SK-N-SH (cell line): ENCODE results near the gene TMEM178A. TPM values are rescaled to one million over a fixed set of nuclear protein-coding genes. Genes with fewer than 3 reads are reported as not detected.

Experiments
- CTCF ChIA-PET: fragments of 300-600, 350-600 bp; formaldehyde crosslinking; extraction: SDS; loops from one replicate; lab custom pipeline; 2021; lab: Yijun Ruan, JAX
- POLR2A ChIA-PET: fragments of 350-600 bp; sonication (Branson Sonifier 250); formaldehyde crosslinking; extraction: SDS; loops from one replicate; lab custom pipeline; 2020; ENCODE audit warnings: antibody characterized with exemption, inconsistent platforms; lab: Yijun Ruan, JAX
- DNase-seq: peaks from one replicate; pipeline ENCODE4 v3.0.0; 2012
- H2AFZ ChIP-seq: fragments of 200-600 bp; sonication (generic); 2 replicates; pipeline ENCODE4 v1.8.1; 2016; ENCODE audit warnings: antibody characterized with exemption, mild to moderate bottlenecking, low read depth
- H3F3A ChIP-seq: fragments of 200-600 bp; sonication (generic); replicated peaks from 2 replicates; pipeline ENCODE3; 2016; ENCODE audit warnings: antibody characterized with exemption, mild to moderate bottlenecking; ENCODE audit not compliant: insufficient read depth
- H3K27ac ChIP-seq, 2 experiments: fragments of 200-500 bp in 1 of 2; fragments of 200-600 bp in 1 of 2; sonication (Bioruptor generic) in 1 of 2; sonication (generic), shearing (Covaris generic) in 1 of 2; 2 replicates each; pipeline versions ENCODE4 v1.5.1 to v1.6.1; 2014 to 2016; ENCODE audit warnings: low read depth in 2 of 2, inconsistent platforms in 1 of 2, low read length in 1 of 2, mild to moderate bottlenecking in 1 of 2, mixed read lengths in 1 of 2
- H3K27me3 ChIP-seq: fragments of 200-600 bp; sonication (generic), shearing (Covaris generic); 2 replicates; pipeline ENCODE4 v1.6.1; 2016; ENCODE audit warnings: mixed run types; ENCODE audit not compliant: insufficient read depth
- H3K36me3 ChIP-seq, 2 experiments: fragments of 200-500 bp in 1 of 2; fragments of 200-600 bp in 1 of 2; sonication (Bioruptor generic) in 1 of 2; sonication (generic) in 1 of 2; replicated peaks in 1 of 2; 2 replicates each; pipeline versions ENCODE3 to v1.5.1; 2014 to 2016; ENCODE audit warnings: low read length in 1 of 2, mild to moderate bottlenecking in 1 of 2; ENCODE audit not compliant: insufficient read depth in 2 of 2, control insufficient read depth in 1 of 2
- H3K4me1 ChIP-seq, 2 experiments: fragments of 200-500 bp in 1 of 2; fragments of 200-600 bp in 1 of 2; sonication (Bioruptor generic) in 1 of 2; sonication (generic), shearing (Covaris generic) in 1 of 2; 2 replicates each; pipeline versions ENCODE4 v1.5.1 to v1.6.1; 2014 to 2016; ENCODE audit warnings: low read depth in 1 of 2, low read length in 1 of 2, mixed run types in 1 of 2; ENCODE audit not compliant: insufficient read depth in 2 of 2, control insufficient read depth in 1 of 2
- H3K4me2 ChIP-seq: fragments of 200-600 bp; sonication (generic), shearing (Covaris generic); 2 replicates; pipeline ENCODE4 v1.6.1; 2017; ENCODE audit warnings: mixed run types
- H3K4me3 ChIP-seq, 2 experiments: fragments of 200-500 bp in 1 of 2; fragments of 200-600 bp in 1 of 2; sonication (Bioruptor generic) in 1 of 2; sonication (generic), shearing (Covaris generic) in 1 of 2; 2 replicates each; pipeline versions ENCODE4 v1.5.1 to v1.8.1; 2014 to 2016; ENCODE audit warnings: low read depth in 2 of 2, inconsistent platforms in 1 of 2, low read length in 1 of 2, mild to moderate bottlenecking in 1 of 2, mixed read lengths in 1 of 2, moderate library complexity in 1 of 2
- H3K79me2 ChIP-seq: fragments of 200-600 bp; sonication (generic); 2 replicates; pipeline ENCODE4 v1.8.1; 2017; ENCODE audit warnings: mild to moderate bottlenecking; ENCODE audit not compliant: insufficient read depth
- H3K9ac ChIP-seq: fragments of 200-600 bp; sonication (generic); 2 replicates; pipeline ENCODE4 v1.6.1; 2017; ENCODE audit warnings: mixed run types
- H3K9me2 ChIP-seq: fragments of 200-600 bp; sonication (generic); 2 replicates; pipeline ENCODE4 v1.6.1; 2017; ENCODE audit warnings: mixed run types
- H3K9me3 ChIP-seq: fragments of 200-600 bp; sonication (generic); 2 replicates; pipeline ENCODE4 v1.6.1; 2017; ENCODE audit warnings: mixed run types, mild to moderate bottlenecking, moderate library complexity
- H4K20me1 ChIP-seq: fragments of 200-600 bp; sonication (generic); 2 replicates; pipeline ENCODE4 v1.6.1; 2017; ENCODE audit warnings: mild to moderate bottlenecking, mixed run types; ENCODE audit not compliant: insufficient read depth
- CHD2 ChIP-seq: fragments of 150-350 bp; IDR thresholded peaks from 2 replicates; pipeline ENCODE4 v1.6.1; 2018; ENCODE audit warnings: low read length; ENCODE audit not compliant: partially characterized antibody
- CTCF ChIP-seq: fragments of 200-600 bp; sonication (generic); IDR thresholded peaks from 2 replicates; pipeline ENCODE4 v1.6.1; 2017; ENCODE audit warnings: antibody characterized with exemption, mild to moderate bottlenecking, moderate library complexity
- FOXJ3 ChIP-seq: sonication (generic); formaldehyde crosslinking; IDR thresholded peaks from 2 replicates; pipeline ENCODE4 v1.5.1; 2020; ENCODE audit warnings: mild to moderate bottlenecking, missing genetic modification reagents
- FOXM1 ChIP-seq: IDR thresholded peaks from 2 replicates; pipeline ENCODE4 v1.4.0; 2012; ENCODE audit warnings: low read depth, mild to moderate bottlenecking
- GABPA ChIP-seq: IDR thresholded peaks from 2 replicates; pipeline ENCODE4 v1.4.0; 2012; ENCODE audit warnings: low read depth, mild to moderate bottlenecking
- GATA2 ChIP-seq: sonication (generic); formaldehyde crosslinking; IDR thresholded peaks from 2 replicates; pipeline ENCODE4 v1.5.0; 2020; ENCODE audit warnings: mild to moderate bottlenecking, missing genetic modification reagents
- JUND ChIP-seq: IDR thresholded peaks from 2 replicates; pipeline ENCODE4 v1.4.0; 2012
- MEF2A ChIP-seq: IDR thresholded peaks from 2 replicates; pipeline ENCODE4 v1.4.0; 2012; ENCODE audit warnings: low read depth, borderline replicate concordance
- NRF1 ChIP-seq: IDR thresholded peaks from 2 replicates; pipeline ENCODE4 v1.6.1; 2012; ENCODE audit warnings: low read depth, mild to moderate bottlenecking, low read length
- POLR2AphosphoS5 ChIP-seq: IDR thresholded peaks from 2 replicates; pipeline ENCODE4 v1.6.1; 2012; ENCODE audit warnings: low read depth, low read length
- RAD21 ChIP-seq: IDR thresholded peaks from 2 replicates; pipeline ENCODE4 v1.6.1; 2012; ENCODE audit warnings: mild to moderate bottlenecking, low read length
- RFX5 ChIP-seq: IDR thresholded peaks from 2 replicates; pipeline ENCODE4 v1.6.1; 2012; ENCODE audit warnings: mild to moderate bottlenecking, improper control_type of control experiment, low read length
- SIN3A ChIP-seq: IDR thresholded peaks from 2 replicates; pipeline ENCODE4 v1.6.1; 2012; ENCODE audit warnings: low read depth, mild to moderate bottlenecking, low read length, moderate library complexity, borderline replicate concordance
- TCF12 ChIP-seq: IDR thresholded peaks from 2 replicates; pipeline ENCODE4 v1.4.0; 2012
- TEAD4 ChIP-seq: IDR thresholded peaks from 2 replicates; pipeline ENCODE4 v1.4.0; 2012; ENCODE audit warnings: mild to moderate bottlenecking, borderline replicate concordance; ENCODE audit not compliant: insufficient read depth
- YY1 ChIP-seq: IDR thresholded peaks from 2 replicates; pipeline ENCODE4 v1.4.0; 2012; ENCODE audit warnings: low read depth, mild to moderate bottlenecking
- WGBS: methylation state at CpG from one replicate; pipeline ENCODE4 v1.1.6; 2017; ENCODE audit warnings: low lambda C conversion rate; 5-methylcytosine and 5-hydroxymethylcytosine counted together
- polyA plus RNA-seq, 3 experiments: library from polyadenylated mRNA; depleted of rRNA; stranded (reverse); fragments of >200 nt; gene quantifications; 2 replicates each; pipeline ENCODE4 v1.2.3, GENCODE V29; 2012
- TF ChIP-seq, protein P1 (sequence below): IDR thresholded peaks from 2 replicates; pipeline ENCODE4 v1.4.0; 2012; ENCODE audit warnings: low read depth, borderline replicate concordance
- TF ChIP-seq, protein P2 (sequence below): fragments of 150-350 bp; IDR thresholded peaks from 2 replicates; pipeline ENCODE4 v1.6.1; 2016; ENCODE audit warnings: mild to moderate bottlenecking, low read depth, low read length

The TMEM178A gene
- polyA plus RNA-seq, 1 of the 3 experiments (the other 2 are of a cell fraction): 0.84 TPM

DNA sequence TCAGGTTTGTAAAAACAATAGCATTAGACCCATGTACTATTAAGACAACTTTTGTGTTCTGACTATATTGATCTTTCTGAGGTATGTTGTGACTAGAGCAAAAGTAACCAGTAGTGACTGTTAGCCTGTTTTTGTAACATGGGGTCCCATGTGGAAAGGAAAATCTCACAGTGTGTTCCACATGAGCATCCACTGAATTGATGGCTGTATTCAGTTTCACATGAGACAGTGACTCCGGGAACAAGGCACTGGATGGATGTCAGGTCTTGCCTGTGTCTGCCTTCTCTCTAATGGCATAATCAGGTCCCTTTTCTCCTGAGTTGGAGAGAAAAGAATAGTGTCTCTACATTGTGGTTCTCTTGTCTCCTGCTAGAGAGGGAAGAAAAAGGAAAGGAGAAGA is 27.5 kb downstream of the TMEM178A start:
- H3K9me3 ChIP-seq: no peaks in the 10 kb centered on the region
- peaks cover 0 to 6% of the 10 kb centered on the region in 2 experiments; a peak in 1 of 4 replicates for H3K4me1 ChIP-seq
- H3K27me3 ChIP-seq: no peaks in the 10 kb centered on the region
- POLR2A ChIA-PET: no interaction called here
- 21% methylated on average over 1 of the region's 1 CpG for WGBS
- H3K79me2 ChIP-seq: no peaks in the 10 kb centered on the region
- no peak for TF ChIP-seq JUND
- TF ChIP-seq CTCF: no peak
- TF ChIP-seq, protein P1, sequence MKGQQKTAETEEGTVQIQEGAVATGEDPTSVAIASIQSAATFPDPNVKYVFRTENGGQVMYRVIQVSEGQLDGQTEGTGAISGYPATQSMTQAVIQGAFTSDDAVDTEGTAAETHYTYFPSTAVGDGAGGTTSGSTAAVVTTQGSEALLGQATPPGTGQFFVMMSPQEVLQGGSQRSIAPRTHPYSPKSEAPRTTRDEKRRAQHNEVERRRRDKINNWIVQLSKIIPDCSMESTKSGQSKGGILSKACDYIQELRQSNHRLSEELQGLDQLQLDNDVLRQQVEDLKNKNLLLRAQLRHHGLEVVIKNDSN: no peak
- TF ChIP-seq TEAD4: no peak
- TF ChIP-seq GATA2 (CRISPR knock-in tag): no peak
- TF ChIP-seq GABPA: no peak
- no peak for TF ChIP-seq FOXM1
- no peak for TF ChIP-seq RFX5
- no peak for TF ChIP-seq CHD2
- no peak for TF ChIP-seq NRF1
- TF ChIP-seq FOXJ3 (CRISPR knock-in tag): no peak
- TF ChIP-seq MEF2A: no peak
- no peak for TF ChIP-seq YY1
- TF ChIP-seq SIN3A: no peak
- no peak for TF ChIP-seq TCF12
- TF ChIP-seq, protein P2, sequence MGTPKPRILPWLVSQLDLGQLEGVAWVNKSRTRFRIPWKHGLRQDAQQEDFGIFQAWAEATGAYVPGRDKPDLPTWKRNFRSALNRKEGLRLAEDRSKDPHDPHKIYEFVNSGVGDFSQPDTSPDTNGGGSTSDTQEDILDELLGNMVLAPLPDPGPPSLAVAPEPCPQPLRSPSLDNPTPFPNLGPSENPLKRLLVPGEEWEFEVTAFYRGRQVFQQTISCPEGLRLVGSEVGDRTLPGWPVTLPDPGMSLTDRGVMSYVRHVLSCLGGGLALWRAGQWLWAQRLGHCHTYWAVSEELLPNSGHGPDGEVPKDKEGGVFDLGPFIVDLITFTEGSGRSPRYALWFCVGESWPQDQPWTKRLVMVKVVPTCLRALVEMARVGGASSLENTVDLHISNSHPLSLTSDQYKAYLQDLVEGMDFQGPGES: no peak
- no peak for TF ChIP-seq POLR2AphosphoS5
- no peak for TF ChIP-seq RAD21
- H3K9ac ChIP-seq: no peak overlapping the region
- CTCF ChIA-PET: no interaction called here
- no peaks in the 10 kb centered on the region for H3K9me2 ChIP-seq
- no peak overlapping the region for H3K4me3 ChIP-seq
- no peaks in the 10 kb centered on the region for H3K36me3 ChIP-seq
- H4K20me1 ChIP-seq: no peaks in the 10 kb centered on the region
- H2AFZ ChIP-seq: no peak overlapping the region
- H3F3A ChIP-seq: no peaks in the 10 kb centered on the region
- no peak overlapping the region for H3K4me2 ChIP-seq
- no peak for DNase-seq
- no peak overlapping the region for H3K27ac ChIP-seq
